GM19463 (cell line): Measurements from ENCODE around the gene BHLHA9.

ENCODE experiments used
- ATAC-seq: cut with Tn5 transposase; IDR thresholded peaks from one replicate; pipeline ENCODE4 v1.9.1; 2021; ENCODE audit warnings: mild to moderate bottlenecking, moderate library complexity; ENCODE audit not compliant: unreplicated experiment

Gene BHLHA9

DNA sequence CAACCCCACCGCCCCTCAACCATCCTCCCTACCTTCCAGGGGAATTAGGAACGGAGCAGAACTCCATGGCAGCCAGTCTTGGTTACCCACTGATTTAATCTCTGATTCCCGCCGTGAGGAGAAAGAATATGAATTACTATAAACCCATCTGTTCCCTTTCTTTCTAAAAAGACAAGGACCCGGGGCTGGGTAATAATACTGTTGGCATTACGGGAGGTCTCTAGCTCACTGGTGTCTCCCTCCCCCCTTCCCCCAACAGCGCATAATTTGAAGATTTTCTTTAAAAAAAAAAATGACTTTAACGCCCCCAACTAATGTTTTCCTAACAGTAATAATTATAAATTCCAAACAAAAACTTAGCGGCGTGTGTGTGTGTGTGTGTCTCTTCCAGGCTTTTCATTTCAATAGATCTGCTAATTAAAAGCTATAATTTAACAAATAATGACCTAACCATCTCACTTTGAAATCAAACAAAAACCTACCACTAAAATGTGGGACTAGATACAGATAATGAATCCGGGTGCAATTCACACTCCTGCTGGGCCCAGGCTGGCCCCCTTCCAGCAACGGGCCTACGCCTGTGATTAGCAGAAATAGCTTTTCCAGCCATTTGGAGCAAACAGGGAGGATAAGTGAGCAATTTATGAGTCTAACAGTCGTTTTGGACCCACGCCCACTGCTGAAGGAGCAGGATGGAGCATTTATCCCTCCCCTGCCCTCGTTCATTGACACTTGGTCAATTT, 18.2 kb upstream of the BHLHA9 start:
- no peak for ATAC-seq

DNA sequence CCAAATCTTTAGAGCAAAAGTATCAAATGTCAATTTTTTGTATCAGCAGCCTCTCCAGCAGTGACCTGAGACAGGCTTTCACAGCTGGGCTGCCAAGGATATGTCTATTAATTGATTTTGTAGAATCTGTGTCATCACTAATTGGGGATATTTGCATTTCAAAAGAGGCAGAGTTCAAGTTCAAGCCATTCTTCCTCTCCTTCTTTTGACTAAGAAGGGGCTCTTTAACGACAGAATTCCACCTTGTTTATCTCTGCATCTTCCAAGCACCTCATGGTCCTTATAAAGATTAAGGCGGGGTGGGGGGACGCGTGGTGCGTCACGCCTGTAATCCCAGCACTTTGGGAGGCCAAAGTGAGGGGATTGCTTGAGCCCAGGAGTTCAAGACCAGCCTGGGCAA, 15.2 kb upstream of the BHLHA9 start:
- ATAC-seq: no peak

DNA sequence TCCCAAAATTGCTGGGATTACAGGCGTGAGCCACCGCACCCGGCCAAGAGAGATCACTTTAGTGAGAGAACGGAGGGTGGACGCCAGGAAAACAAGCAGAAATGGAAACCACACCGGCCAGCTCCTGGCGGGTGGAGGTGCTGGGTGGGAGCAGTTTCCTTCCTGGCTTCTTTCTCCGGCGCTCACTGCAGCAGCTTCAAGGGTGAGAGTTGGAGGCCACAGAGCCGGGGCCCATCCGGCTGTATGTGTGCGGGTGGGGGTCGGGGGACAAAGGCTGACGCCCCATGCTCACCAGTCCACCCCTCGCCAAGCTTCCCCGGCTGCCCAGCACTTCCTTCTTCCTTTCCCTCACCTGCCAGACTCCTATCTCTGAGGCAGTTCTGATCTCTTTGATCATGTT, 13.5 kb upstream of the BHLHA9 start:
- ATAC-seq: no peak

DNA sequence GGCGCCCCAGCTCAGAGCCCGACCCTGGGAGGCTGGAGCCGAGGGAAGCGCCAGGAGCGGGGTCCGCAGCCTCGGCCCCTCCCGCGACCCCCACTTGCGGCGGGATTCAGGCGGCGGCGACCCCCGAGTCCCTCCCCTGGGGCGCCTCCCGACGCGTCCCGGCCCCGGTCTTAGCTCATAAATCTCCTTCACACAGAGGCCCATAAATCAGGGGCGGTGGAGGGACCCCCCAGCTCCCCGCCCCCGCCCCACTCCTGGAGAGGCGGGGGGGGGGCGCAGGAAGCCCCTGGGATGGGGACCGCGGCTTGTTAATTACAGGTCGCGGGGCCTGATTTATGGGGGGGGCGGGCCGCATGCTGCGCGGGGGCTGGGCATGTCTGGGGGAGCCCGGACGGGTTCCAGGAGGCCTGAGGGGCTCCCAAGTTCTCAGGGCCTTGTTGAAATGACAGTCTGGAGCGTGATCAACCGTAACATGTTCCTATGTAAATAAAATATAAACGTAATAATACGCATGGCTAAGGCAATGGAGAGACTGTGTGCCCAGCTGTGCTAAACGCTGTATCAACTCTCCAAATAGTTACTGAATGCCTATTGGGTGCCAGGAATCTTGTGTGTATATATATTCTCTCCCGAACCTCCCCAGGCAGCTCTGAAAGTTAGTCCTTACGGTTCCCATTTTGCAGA, 10.0 kb upstream of the BHLHA9 start:
- no peak for ATAC-seq

DNA sequence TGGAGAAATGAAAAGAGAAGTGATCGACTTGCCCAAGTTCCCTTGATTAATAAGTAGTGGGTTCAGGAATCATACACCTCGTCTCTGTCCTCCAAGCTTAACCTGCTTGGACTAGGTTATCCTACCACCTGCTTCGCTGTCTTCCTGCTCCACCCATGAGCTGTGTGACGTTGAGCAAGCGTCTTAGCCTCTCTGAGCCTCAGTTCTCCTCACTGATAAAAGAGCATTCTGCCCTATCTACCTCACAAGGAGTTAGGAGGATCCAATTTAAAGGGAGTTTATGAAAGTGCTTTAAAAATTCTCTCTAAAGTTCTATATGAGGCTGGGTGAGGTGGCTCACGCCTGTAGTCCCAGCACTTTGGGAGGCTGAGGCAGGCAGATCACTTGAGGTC, 9.5 kb upstream of the BHLHA9 start:
- ATAC-seq: no peak

DNA sequence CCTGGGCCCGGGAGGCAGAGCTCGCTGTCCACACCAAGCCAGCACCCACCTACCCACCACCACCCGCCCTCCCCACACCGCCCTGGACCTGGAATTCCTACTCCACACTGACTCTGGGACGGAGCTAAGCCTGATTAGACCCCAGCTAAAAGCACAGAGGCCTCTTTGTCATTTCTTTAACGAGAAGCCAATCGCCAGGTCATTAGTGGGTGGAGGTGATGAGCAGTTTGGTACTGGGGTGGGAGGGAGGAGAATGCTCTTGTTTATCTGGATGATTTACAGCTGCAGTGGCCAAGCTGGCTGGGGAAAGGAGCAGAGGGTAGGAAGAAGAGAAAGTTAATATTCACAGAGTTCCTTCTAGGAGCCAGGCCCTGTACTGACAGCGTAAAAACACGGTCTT, 6.0 kb upstream of the BHLHA9 start:
- no peak for ATAC-seq

DNA sequence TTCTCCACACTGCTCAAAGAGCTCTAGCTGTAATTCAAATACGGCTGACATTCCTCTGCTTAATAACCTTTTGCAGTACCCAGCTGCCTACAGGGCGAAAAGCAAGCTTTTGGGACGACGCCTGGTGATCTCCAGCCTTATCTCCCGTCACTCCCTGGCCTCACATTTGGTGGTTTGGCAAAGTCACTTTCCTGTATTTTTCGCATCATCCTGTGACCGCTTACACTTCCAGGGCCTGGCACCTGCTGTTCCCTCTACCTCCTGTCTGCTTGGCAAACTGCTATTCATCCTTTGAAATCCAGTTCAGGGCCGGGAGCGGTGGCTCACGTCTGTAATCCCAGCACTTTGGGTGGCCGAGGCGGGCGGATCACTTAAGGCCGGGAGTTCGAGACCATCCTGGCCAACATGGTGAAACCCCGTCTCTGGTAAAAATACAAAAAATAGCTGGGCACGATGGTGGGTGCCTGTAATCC, 2.7 kb upstream of the BHLHA9 start:
- no peak for ATAC-seq

DNA sequence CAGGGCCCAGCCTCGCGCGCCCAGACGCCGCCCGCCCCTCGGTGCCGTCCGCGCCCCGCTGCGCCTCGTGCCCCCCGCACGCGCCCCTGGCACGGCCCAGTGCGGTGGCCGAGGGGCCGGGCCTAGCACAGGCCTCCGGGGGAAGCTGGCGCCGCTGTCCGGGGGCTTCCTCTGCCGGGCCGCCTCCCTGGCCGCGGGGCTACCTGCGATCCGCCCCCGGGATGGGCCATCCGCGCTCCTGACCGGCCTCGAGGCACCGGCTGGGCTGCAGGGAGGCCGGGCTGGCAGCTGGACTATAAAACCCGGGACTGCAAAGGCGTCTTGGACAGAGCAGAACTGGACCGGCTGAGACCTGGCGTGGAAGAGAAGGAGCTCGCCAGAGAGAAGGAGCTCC, 783 bp downstream of the BHLHA9 start:
- no peak for ATAC-seq

DNA sequence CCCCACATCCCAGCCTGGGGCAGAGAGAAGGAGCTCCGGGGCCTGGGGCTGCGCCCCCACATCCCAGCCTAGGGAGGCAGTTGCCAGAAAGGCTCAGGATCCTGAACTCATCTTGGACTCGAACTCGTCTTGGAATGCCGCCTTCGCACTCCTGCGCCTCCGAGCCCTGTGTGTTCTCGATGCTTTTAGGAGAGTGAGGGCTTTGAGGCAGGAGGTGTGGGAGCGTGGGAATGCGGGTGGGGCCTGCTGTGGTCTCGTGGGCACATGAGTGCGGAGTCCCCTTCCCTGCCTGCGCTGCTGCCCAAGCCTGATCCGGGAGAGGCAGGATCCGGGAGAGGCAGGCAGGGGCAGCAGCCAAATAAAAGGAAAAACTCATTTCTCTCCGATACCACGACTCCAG, 1.2 kb downstream of the BHLHA9 start:
- ATAC-seq: no peak

DNA sequence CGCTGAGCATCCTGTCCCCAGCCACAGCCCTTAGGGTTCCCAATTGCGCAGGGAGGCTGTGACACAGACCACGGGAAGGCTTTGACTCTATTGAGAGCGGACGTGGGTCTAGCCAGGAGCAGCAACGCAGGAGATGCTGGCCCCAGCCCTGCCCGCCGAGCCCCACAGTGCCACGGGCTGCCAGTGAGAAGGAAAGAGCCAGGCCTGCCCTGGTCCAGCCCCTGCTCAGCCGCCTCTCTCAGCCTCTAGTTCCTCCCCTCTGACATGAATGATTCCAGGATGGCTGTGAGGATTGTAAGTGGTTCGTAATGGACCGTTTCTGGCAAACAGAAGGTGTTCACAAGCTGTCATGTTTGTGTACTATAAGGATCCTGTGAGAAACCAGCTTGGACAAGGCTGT, 2.5 kb downstream of the BHLHA9 start:
- no peak for ATAC-seq

DNA sequence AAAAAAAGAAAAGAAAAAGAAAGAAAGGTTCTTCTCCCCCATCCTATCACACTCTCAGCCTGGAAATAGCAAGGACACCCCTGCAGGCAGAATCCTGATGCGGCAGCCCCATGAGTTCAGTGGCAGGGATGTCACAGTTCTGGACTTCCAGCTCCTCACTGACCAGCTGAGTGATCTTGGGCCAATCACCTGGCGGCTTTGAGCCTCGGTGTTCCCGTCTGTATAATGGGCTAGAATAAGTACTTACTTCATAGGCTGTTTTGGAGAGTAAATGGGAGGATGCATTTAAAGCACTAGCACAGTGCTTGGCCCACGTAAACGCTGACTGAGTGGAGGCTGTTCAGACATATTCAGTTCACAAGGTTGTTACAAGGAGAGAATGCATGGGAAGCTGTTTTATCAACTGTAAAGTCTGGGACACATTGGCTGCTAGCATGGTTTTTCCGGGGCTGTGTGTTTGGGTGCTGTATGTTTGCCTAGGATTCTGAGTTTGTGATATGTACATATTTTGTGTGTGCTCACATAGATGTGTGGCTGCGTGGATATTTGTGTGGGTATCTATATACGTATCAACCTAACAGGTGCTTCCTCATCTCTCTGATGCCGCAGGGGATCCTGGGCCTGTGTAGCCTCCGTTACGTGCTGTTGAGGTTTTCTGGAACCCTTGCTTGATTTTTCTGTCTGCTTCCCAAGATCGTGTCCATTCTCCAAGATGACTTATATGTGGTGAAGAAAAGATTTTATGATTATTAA, 3.4 kb downstream of the BHLHA9 start:
- ATAC-seq: no peak

DNA sequence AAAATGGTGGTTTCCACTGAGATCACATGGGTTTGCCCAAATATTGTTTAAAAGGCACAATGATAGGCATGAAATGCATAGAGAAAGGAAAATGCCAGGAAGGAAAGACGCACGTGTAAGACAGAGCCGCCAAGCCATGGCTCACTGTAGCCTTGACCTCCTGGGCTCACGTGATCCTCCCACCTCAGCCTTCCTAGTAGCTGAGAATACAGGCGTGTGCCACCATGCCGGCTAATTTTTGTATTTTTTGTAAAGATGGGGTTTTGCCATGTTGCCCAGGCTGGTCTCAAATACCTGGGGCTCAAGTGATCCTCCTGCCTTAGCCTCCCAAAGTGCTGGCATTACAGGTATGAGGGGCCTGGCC, 4.0 kb downstream of the BHLHA9 start:
- no peak for ATAC-seq

DNA sequence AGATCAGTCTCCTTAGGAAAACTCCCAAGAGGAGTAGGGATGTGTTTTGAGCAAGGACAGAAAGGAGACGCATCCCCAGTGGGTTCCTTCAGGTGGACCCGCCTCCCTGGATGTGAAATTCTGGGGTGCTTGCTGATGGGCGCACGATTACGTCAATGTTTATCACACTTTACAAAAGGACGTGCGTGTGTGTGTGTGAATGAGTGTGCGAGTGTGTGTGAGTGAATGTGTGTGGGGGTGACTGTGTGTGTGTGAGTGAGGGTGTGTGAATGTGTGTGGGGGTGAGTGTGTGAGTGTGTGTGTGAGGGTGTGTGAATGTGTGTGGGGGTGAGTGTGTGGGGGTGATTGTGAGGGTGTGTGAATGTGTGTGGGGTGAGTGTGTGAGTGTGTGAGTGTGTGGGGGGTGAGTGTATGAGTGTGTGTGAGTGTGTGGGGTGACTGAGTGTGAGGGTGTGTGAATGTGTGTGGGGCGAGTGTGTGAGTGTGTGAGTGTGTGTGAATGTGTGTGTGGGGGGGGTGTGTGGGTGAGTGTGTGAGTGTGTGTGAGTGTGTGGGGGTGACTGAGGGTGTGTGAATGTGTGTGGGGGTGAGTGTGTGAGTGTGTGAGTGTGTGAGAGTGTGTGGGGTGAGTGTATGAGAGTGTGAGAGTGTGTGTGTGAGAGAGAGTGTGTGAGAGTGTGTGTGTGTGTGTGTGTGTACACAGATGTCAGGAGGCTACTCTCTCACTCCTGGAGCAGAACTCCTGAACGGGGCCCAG, 5.1 kb downstream of the BHLHA9 start:
- ATAC-seq: no peak

DNA sequence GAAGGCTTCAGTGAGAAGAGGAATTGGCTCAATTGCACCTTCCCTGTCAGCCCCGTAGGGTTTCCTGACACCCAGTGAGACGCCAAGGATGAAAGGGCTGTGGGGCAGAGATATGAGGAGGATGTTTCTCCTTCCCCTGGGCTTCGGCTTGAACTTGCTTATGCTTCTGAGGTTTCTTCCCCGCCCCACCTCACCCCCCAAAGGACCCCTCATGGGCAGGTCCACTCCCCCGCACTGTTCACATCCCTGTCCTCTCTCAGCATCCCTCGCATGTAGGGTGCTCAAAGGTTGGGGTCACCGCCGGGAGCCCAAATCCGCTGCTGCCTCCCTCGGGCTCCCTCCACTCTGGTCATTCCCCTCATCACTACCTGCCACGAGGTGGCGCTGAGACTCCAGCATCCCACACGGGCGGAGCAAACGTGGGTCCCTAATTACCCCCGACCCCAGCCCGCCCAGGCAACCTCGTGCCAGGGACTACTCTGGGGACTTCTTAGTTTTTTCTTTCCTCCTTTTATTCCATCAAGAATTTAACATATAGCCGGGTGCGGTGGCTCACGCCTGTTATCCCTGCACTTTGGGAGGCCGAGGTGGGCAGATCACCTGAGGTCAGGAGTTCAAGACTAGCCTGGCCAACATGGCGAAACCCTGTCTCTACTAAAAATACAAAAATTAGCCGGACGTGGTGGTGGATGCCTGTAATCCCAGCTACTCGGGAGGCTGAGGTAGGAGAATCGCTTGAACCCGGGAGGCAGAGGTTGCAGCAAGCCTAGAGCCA, 5.9 kb downstream of the BHLHA9 start:
- ATAC-seq: no peak

DNA sequence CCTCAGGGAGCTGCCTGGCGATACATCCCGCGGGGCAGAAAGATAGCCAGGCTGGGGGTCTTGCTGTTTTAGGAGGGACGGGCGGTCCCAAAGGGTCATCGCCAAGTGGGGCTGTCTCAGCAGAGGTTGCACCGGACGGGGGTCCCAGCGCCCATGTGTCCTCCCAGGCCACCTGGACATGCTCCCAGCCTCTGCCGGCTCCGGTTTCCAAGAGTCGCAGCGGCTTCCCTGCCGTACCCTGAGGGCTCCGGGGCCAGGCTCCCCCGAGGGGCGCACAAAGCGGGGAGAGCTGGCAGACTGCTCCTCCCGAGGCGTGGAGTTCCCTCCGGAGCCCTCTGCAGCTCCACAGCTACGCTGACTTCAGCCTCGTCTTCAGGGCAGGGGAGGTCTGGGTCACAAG, 10.4 kb downstream of the BHLHA9 start:
- ATAC-seq: no peak

DNA sequence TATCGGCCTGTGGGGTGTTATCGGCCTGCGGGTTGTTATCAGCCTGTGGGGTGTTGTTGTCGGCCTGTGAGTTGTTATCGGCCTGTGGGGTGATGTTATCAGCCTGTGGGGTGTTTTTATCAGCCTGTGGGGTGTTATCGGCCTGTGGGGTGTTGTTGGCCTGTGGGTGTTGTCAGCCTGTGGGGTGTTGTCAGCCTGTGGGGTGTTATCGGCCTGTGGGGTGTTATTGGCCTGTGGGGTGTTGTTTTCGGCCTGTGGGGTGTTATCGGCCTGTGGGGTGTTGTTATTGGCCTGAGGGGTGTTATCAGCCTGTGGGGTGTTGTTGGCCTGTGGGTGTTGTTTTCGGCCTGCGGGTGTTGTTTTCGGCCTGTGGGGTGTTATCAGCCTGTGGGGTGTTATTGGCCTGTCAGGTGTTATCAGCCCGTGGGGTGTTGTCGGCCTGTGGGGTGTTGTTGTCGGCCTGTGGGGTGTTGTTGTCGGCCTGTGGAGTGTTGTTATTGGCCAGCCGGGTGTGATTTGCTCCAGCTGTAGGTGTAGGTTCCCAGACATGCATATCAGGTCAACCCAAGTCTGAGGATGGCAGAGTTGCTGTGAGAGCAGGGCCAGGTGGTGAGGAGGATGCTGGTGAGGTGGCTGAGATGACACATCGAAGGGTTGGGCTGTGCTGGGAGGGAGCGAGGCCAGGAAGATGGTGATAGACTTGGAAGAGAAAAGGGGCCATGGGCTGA, 16.3 kb downstream of the BHLHA9 start:
- ATAC-seq: no peak

DNA sequence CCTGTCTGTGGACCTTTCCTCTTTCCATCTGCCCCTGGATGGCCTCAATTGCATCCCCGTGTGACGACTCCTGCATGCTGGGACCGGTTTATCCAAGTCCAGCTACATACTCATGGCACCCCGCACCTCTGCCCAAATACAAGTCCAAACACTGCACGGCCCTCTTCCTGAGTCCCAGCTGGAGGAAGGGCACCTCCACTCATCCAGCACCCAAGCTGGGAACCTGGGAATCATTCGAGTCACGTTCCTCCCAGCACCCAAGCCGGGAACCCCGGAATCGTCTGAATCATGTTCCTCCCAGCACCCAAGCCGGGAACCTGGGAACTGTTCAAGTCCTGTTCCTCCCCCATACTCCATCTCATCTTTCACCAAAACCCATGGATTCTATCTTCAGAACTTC, 19.5 kb downstream of the BHLHA9 start:
- no peak for ATAC-seq

DNA sequence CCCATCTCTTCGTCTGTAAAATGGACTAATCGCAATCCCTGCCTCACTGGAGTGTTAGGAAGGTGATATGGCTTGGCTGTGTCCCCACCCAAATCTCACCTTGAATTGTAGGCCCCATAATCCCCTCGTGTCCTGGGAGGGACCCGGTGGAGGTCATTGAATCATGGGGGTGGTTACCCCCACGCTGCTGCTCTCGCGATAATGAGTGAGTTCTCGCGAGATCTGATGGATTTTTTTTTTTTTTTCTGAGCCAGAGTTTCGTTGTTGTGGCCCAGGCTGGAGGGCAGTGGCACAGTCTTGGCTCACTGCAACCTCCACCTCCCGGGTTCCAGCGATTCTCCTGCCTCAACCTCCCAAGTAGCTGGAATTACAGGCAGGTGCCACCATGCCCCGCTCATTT, 20.4 kb downstream of the BHLHA9 start:
- no peak for ATAC-seq

DNA sequence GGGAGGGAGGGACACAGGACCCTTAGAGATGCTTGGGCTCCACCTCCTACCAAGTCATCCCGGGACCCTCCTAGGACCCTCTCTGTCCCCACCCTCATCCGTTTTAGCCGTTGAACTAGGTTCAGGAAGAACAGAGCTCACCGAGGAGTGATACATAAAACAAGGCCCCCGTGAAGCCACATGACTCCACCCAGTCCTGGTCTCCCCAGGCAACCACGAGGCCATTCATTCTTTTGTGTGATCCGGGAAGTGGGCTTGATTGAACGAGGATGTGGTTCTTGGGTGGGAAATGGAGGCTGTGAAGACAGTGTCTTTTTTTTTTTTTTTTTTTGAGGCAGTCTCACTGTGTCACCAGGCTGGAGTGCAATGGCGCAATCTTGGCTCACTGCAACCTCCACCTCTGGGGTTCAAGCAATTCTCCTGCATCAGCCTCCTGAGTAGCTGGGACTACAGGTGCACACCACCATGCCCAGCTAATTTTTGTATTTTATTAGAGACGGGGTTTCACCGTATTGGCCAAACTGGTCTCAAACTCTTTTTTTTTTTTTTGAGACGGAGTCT, 24.0 kb downstream of the BHLHA9 start:
- ATAC-seq: no peak

DNA sequence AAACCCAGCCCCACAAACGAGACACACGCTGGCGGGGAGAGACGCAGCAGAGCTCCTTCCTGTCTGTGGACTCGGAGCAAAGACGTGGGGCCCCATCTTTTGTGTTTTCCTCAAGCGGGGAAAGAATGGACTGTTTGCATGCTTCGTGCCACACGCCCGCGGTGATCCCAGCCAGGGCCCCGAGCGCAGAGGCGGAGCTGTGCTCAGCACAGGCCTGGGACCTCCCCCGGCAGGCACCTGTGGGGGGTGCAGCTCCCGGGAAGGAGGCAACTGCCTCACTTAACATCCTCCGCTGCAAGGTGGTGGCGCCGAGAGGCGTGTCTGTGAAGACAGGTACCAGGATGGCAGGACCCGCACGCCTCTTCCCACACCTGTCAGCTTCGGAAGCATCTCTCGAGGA, 28.4 kb downstream of the BHLHA9 start:
- no peak for ATAC-seq
